HG02642 (cell line): Measurements from ENCODE around the gene PPP6C.

ENCODE experiments used
- ATAC-seq: cut with Tn5 transposase; IDR thresholded peaks from one replicate; pipeline ENCODE4 v1.9.1; 2021; ENCODE audit warnings: mild to moderate bottlenecking; ENCODE audit not compliant: unreplicated experiment, poor library complexity

Gene PPP6C

DNA sequence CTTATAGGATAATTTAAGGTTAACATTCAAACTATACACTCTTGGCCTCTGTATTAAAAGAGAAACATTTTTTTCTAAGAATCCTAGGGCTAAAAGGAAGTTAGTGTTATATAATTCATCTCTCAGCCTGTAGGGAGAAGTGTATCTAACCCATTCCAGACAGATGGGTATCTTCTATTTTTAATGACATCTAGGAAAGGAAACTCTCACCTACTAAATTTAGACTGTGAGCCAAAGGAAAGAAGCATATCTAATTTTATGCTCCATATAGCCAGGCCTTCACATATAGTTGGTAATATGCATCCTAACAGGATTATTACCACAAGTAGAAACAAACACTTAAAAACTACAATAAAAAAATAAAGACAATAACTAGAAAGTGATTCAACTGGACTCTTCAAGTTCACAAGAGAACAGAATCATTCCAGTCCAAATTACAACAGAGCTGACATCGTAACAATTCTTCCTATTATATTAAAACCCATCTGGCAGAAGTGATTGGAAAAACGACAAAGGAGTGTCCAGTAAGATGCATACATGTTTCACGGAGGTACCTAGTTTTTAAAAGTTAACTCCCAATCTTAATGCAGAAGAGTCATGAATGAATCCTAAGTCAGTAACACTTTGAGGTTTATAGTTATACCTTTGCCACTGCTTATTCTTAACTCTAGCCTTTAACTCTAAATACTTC is 85.7 kb downstream of the PPP6C start:
- ATAC-seq: no peak

DNA sequence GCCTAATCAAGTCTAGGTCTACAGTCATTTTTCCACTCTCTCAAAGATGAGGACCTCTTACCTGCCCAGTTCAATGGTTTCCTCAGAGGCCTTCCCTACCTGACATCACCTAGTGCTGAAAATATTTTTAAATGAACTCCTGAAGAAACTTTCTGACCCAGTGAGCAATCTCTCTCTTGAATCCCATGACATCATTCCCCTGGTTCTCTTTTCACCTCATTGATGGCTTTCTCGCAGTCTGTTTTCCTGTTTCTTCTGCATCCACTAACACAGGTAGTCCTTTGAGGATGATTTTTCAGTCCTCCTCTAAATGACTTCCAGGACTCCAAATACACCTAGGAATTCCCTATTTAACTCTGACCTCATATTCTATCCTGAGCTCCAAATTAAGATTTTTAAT is 86.6 kb downstream of the PPP6C start:
- no peak for ATAC-seq

DNA sequence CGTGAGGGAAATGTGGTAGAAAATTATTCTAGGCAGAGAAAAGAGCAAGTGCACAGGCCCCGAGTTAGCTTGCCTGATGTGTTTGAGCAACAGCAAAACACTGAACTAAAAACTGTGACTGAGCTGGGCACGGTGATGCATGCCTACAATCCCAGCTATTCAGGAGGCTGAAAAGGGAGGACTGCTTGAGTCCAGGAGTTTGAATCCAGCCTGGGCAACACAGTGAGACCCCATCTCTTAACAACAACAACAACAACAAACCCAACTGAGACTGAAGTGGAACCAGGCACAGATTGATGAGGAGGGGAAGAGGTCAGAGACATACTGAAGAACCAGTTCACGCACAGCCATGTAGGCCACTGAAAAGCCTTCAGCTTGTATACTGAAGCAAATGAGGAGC is 88.8 kb downstream of the PPP6C start:
- no peak for ATAC-seq

DNA sequence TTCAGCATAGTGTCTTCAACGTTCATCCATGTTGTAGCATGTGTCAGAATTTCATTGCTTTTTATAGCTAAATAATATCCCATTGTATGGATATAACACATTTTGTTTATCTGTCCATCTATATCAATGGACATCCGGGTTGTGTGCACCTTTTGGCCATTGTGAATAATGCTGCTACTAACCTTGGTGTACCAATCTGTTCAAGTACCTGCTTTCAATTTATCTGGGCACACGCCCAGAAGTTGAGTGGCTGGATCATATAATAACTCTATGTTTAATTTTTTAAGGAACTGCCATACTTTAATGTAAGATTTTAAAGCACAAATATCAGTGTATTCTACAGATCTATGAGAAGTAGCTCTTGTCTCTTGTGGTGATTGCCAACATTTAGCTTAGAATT is 89.8 kb downstream of the PPP6C start:
- ATAC-seq: no peak
